Measurements from ENCODE around the gene AGAP2. TPM values are rescaled to one million over a fixed set of nuclear protein-coding genes. Genes with fewer than 3 reads are reported as not detected.

AGAP2 gene
- total and polyA plus RNA-seq, 9 of the 15 experiments (the other 6 are each of a cell fraction or from before 2014, with no cell fraction given): 0.04 to 0.77 (median 0.28) TPM; not detected in 1

- TF ChIP-seq, protein P1, sequence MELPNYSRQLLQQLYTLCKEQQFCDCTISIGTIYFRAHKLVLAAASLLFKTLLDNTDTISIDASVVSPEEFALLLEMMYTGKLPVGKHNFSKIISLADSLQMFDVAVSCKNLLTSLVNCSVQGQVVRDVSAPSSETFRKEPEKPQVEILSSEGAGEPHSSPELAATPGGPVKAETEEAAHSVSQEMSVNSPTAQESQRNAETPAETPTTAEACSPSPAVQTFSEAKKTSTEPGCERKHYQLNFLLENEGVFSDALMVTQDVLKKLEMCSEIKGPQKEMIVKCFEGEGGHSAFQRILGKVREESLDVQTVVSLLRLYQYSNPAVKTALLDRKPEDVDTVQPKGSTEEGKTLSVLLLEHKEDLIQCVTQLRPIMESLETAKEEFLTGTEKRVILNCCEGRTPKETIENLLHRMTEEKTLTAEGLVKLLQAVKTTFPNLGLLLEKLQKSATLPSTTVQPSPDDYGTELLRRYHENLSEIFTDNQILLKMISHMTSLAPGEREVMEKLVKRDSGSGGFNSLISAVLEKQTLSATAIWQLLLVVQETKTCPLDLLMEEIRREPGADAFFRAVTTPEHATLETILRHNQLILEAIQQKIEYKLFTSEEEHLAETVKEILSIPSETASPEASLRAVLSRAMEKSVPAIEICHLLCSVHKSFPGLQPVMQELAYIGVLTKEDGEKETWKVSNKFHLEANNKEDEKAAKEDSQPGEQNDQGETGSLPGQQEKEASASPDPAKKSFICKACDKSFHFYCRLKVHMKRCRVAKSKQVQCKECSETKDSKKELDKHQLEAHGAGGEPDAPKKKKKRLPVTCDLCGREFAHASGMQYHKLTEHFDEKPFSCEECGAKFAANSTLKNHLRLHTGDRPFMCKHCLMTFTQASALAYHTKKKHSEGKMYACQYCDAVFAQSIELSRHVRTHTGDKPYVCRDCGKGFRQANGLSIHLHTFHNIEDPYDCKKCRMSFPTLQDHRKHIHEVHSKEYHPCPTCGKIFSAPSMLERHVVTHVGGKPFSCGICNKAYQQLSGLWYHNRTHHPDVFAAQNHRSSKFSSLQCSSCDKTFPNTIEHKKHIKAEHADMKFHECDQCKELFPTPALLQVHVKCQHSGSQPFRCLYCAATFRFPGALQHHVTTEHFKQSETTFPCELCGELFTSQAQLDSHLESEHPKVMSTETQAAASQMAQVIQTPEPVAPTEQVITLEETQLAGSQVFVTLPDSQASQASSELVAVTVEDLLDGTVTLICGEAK (IDR thresholded peaks at IDR 0.05): peak; percentile 65; the same call in 1 of the 2 replicates
- TF ChIP-seq, protein P1 (CRISPR knock-in tag; IDR thresholded peaks at IDR 0.05): no peak
- TF ChIP-seq TOE1 (IDR thresholded peaks at IDR 0.05; ENCODE audit: borderline replicate concordance) (peak; percentile 100), TOE1 (CRISPR knock-in tag; IDR thresholded peaks at IDR 0.05; ENCODE audit: borderline replicate concordance, low read depth) (peak; percentile 58; the same call in 1 of the 2 replicates), HBP1 (CRISPR knock-in tag; IDR thresholded peaks at IDR 0.05) (no peak), ATF3 (IDR thresholded peaks at IDR 0.05) (peak; percentile 91), ATF3 (CRISPR knock-in tag; conservative IDR thresholded peaks at IDR 0.05) (peak; percentile 95), HNRNPH1 (optimal IDR thresholded peaks at IDR 0.05; ENCODE audit: low read depth, low read length) (no peak), LEF1 (IDR thresholded peaks at IDR 0.05) (peak; percentile 90)
- TF ChIP-seq, protein P2, sequence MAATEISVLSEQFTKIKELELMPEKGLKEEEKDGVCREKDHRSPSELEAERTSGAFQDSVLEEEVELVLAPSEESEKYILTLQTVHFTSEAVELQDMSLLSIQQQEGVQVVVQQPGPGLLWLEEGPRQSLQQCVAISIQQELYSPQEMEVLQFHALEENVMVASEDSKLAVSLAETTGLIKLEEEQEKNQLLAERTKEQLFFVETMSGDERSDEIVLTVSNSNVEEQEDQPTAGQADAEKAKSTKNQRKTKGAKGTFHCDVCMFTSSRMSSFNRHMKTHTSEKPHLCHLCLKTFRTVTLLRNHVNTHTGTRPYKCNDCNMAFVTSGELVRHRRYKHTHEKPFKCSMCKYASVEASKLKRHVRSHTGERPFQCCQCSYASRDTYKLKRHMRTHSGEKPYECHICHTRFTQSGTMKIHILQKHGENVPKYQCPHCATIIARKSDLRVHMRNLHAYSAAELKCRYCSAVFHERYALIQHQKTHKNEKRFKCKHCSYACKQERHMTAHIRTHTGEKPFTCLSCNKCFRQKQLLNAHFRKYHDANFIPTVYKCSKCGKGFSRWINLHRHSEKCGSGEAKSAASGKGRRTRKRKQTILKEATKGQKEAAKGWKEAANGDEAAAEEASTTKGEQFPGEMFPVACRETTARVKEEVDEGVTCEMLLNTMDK (IDR thresholded peaks at IDR 0.05; ENCODE audit: borderline replicate concordance, insufficient read depth, low read depth, low read length, poor library complexity, severe bottlenecking): no peak
These were observed 13.5 kb upstream of the AGAP2 start, which contains the start of gene CDK4 (continued) for GRCh38 chr12:57751788-57752667.
